Breast epithelium (tissue), 3 donors: ENCODE results near the gene CAPN2.

Source experiments
- POLR2A ChIP-seq: fragments of 450-650 bp; IDR thresholded peaks from one replicate; pipeline ENCODE4 v1.6.1; 2016; ENCODE audit warnings: antibody characterized with exemption, mild to moderate bottlenecking, moderate library complexity
- POLR2AphosphoS5 ChIP-seq, 3 donors: sonication (generic); formaldehyde crosslinking; IDR thresholded peaks; one replicate each; pipeline ENCODE4 v1.6.1; 2017; ENCODE audit warnings: antibody characterized with exemption in 3 of 3
- TF ChIP-seq, protein P1 (sequence below), 3 donors: fragments of 450-650 bp; IDR thresholded peaks; one replicate each; pipeline ENCODE4 v1.5.1; 2016 to 2017; ENCODE audit warnings: antibody characterized with exemption in 3 of 3, mild to moderate bottlenecking in 3 of 3, moderate library complexity in 3 of 3

- TF ChIP-seq, protein P1, sequence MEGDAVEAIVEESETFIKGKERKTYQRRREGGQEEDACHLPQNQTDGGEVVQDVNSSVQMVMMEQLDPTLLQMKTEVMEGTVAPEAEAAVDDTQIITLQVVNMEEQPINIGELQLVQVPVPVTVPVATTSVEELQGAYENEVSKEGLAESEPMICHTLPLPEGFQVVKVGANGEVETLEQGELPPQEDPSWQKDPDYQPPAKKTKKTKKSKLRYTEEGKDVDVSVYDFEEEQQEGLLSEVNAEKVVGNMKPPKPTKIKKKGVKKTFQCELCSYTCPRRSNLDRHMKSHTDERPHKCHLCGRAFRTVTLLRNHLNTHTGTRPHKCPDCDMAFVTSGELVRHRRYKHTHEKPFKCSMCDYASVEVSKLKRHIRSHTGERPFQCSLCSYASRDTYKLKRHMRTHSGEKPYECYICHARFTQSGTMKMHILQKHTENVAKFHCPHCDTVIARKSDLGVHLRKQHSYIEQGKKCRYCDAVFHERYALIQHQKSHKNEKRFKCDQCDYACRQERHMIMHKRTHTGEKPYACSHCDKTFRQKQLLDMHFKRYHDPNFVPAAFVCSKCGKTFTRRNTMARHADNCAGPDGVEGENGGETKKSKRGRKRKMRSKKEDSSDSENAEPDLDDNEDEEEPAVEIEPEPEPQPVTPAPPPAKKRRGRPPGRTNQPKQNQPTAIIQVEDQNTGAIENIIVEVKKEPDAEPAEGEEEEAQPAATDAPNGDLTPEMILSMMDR (IDR thresholded peaks at IDR 0.05), result no peak
- no peak for TF ChIP-seq POLR2AphosphoS5 (IDR thresholded peaks at IDR 0.05)
- TF ChIP-seq POLR2A, result no peak
Observed at GRCh38 chr1:223708651-223709268, 3.6 kb upstream of the CAPN2 start.
